GM12891 (cell line): Measurements from ENCODE around the gene TUSC7.

ENCODE experiments used
- POLR2A ChIP-seq: IDR thresholded peaks from 2 replicates; pipeline ENCODE4 v1.6.1; 2011; ENCODE audit warnings: low read depth, low read length, control low read depth
- POLR2AphosphoS5 ChIP-seq: IDR thresholded peaks from 2 replicates; pipeline ENCODE4 v1.6.1; 2011; ENCODE audit warnings: low read depth, low read length, control low read depth
- POU2F2 ChIP-seq: IDR thresholded peaks from 2 replicates; pipeline ENCODE4 v1.6.1; 2011; ENCODE audit warnings: low read depth, mild to moderate bottlenecking, control low read depth, low read length, moderate library complexity
- TAF1 ChIP-seq: IDR thresholded peaks from 2 replicates; pipeline ENCODE4 v1.6.1; 2011; ENCODE audit warnings: low read depth, low read length, control low read depth

- TF ChIP-seq TAF1, result no peak
- TF ChIP-seq POLR2A, result no peak
- no peak for TF ChIP-seq POLR2AphosphoS5
- no peak for TF ChIP-seq POU2F2
Observed at GRCh38 chr3:116716490-116716889, 6.9 kb downstream of the TUSC7 start.
